CD8-positive, alpha-beta memory T cell (primary cell): ENCODE data around the gene CACNA1C. TPM values are rescaled to one million over a fixed set of nuclear protein-coding genes. Genes with fewer than 3 reads are reported as not detected.

Experiments used
- CTCF ChIA-PET: fragments of 350-600 bp; sonication (Branson Sonifier 250); formaldehyde crosslinking; loops from one replicate; lab custom pipeline; 2021; ENCODE audit warnings: antibody characterized with exemption; lab: Charles Lee
- POLR2A ChIA-PET: fragments of 350-600 bp; sonication (Branson Sonifier 250); formaldehyde crosslinking; loops from one replicate; lab custom pipeline; 2021; ENCODE audit warnings: antibody characterized with exemption; lab: Charles Lee
- DNase-seq, 5 donors: peaks; one replicate each; pipeline versions ENCODE4 v3.0.0 to v3.0.0-alpha.2; 2020 to 2022; ENCODE audit warnings: mixed read lengths in 1 of 5
- H3K27ac ChIP-seq: one replicate; pipeline ENCODE4 v1.7.0; 2013; ENCODE audit warnings: low read depth, mild to moderate bottlenecking, low read length, moderate library complexity
- H3K27me3 ChIP-seq: 2 replicates; pipeline ENCODE4 v1.7.0; 2013; ENCODE audit warnings: low read length, mild to moderate bottlenecking; ENCODE audit not compliant: insufficient read depth, poor library complexity, severe bottlenecking
- H3K36me3 ChIP-seq: 2 replicates; pipeline ENCODE4 v1.7.0; 2013; ENCODE audit warnings: mild to moderate bottlenecking, low read length, moderate library complexity; ENCODE audit not compliant: insufficient read depth
- H3K4me1 ChIP-seq: 2 replicates; pipeline ENCODE4 v1.7.0; 2013; ENCODE audit warnings: mild to moderate bottlenecking, low read length, moderate library complexity; ENCODE audit not compliant: insufficient read depth
- H3K4me3 ChIP-seq: 2 replicates; pipeline ENCODE4 v1.7.0; 2013; ENCODE audit warnings: mild to moderate bottlenecking, low read length
- H3K9me3 ChIP-seq: 2 replicates; pipeline ENCODE4 v1.7.0; 2013; ENCODE audit warnings: mild to moderate bottlenecking, low read length
- H3K27ac Mint-ChIP-seq, 8 donors: one replicate each; pipeline ENCODE4 v1.8.0; 2020 to 2021; ENCODE audit warnings: mixed read lengths in 8 of 8, mild to moderate bottlenecking in 6 of 8, inconsistent platforms in 3 of 8, moderate library complexity in 3 of 8
- H3K27me3 Mint-ChIP-seq, 2 donors: one replicate each; pipeline ENCODE4 v1.8.0; 2020 to 2021; ENCODE audit warnings: mixed read lengths in 2 of 2, mild to moderate bottlenecking in 1 of 2, moderate library complexity in 1 of 2
- H3K36me3 Mint-ChIP-seq, 3 donors: one replicate each; pipeline ENCODE4 v1.8.0; 2020 to 2021; ENCODE audit warnings: mixed read lengths in 3 of 3, inconsistent platforms in 1 of 3, mild to moderate bottlenecking in 1 of 3
- H3K4me1 Mint-ChIP-seq, 3 donors: one replicate each; pipeline ENCODE4 v1.8.0; 2020 to 2021; ENCODE audit warnings: mixed read lengths in 3 of 3, inconsistent platforms in 1 of 3, mild to moderate bottlenecking in 1 of 3
- H3K4me3 Mint-ChIP-seq, 7 donors: one replicate each; pipeline ENCODE4 v1.8.0; 2020 to 2021; ENCODE audit warnings: mixed read lengths in 7 of 7, mild to moderate bottlenecking in 6 of 7, moderate library complexity in 4 of 7, inconsistent platforms in 2 of 7
- H3K9me3 Mint-ChIP-seq, 5 donors: one replicate each; pipeline ENCODE4 v1.8.0; 2020 to 2022; ENCODE audit warnings: mixed read lengths in 5 of 5, mild to moderate bottlenecking in 3 of 5, moderate library complexity in 2 of 5, inconsistent platforms in 1 of 5
- polyA plus RNA-seq: library from polyadenylated mRNA; unstranded; fragments of 300-500 nt; fragmentation: Illumina TruSeq; gene quantifications from one replicate; pipeline ENCODE4 v1.2.3, GENCODE V29; 2021
- total RNA-seq, 2 experiments: library from RNA; stranded (reverse); gene quantifications; one replicate each; pipeline ENCODE4 v1.2.3, GENCODE V29; 2021

Gene CACNA1C
- total and polyA plus RNA-seq, 3 experiments from 2014 or later: 0.04 to 0.10 (median 0.04) TPM

DNA sequence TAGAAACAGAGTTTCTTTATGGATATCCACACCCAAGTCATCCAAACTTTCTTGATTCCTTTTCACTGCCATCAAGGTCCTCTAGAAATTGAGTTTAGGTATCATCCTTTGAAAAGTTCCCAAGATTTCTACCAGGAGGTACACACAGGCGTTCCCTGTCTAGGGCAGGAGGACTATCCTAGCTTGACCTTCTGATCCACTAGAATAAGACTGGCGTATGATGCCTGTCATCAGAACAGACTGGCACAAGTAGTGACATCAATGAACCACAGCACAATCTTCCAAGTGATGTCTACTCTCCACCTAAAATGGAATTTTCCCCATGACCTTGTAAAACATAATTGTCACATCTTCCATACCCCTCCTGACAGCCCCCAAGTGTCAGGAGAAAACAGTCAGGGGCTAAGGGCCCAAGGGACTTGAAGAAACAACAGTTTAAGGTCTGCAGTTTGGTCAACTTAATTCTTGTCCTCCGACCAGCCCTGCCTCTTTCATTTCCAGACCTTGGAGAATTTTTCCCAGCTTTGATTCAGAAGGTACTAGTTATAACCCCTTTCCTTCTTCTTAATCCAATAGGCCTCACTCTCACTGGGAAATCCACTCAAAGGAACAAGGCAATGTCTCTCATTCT is 641.3 kb downstream of the CACNA1C start:
- Histone ChIP-seq H3K4me3 (no peak overlapping the region), H3K4me1 (peaks cover 26% of the 10 kb centered on the region), H3K27me3 (no peaks in the 10 kb centered on the region), H3K9me3 (no peaks in the 10 kb centered on the region), H3K36me3 (no peaks in the 10 kb centered on the region), H3K27ac (no peak overlapping the region)
- H3K9me3 Mint-ChIP-seq: no peaks in the 10 kb centered on the region
- peak overlapping the region in 2 of 8 donors; percentile 24 to 59 for H3K27ac Mint-ChIP-seq
- H3K4me1 Mint-ChIP-seq: peaks cover 34 to 43% (median 42%) of the 10 kb centered on the region in 3 donors
- H3K36me3 Mint-ChIP-seq: peaks cover 0 to 11% (median 4%) of the 10 kb centered on the region in 3 donors
- peaks cover 19 to 40% of the 10 kb centered on the region in 2 donors for H3K27me3 Mint-ChIP-seq
- no peak for DNase-seq
- CTCF ChIA-PET: interaction anchor here (1.6 to 3.3 kb wide), 3 partner anchors 11 to 102 kb away, joined by 3 to 17 read pairs (median 8); no protein-coding TSS in a partner anchor
- H3K4me3 Mint-ChIP-seq: peak overlapping the region in 5 of 7 donors; percentile 72 to 95 (median 75)
- POLR2A ChIA-PET: no interaction called here

- POLR2A ChIA-PET: no interaction called here
- peaks cover 17 to 24% (median 22%) of the 10 kb centered on the region in 3 donors for H3K4me1 Mint-ChIP-seq
Observed at GRCh38 chr12:2696136-2696535, 643.3 kb downstream of the CACNA1C start.

DNA sequence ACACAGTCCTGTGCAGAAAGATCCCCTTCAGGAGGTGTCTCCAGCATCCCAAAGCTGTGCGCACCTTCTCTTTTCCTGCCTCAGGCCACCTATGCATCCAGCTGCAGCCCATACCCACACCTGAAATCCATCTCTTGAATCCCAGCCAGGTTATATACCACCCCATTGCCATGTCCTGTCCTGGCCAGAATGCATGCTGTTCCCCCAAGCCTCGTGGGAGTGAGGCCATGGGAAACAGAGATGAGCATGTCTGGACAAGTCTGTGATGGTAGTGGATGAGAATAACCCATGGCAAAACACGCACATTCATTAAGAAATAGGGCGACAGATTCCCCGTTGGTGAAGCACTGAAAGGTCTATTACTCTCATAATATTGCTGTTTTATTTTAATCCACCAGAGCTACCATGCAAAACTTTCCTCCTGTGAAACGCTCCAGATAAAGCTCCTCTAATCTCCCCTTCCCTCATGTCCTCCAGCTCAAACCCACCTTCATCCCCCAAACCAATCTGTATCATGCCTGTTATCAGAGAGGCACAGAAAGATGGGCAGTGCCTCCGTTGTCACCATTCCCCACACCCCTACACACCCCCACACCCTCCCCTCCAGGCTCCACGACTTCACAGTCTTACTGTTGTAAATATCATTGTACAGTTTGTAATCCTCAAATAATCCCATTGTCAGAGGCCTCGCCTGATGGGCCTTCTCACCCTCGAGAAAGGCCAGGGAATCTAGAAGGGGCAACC is 644.4 kb downstream of the CACNA1C start:
- Histone ChIP-seq H3K4me3 (no peak overlapping the region), H3K27ac (no peak overlapping the region), H3K36me3 (no peaks in the 10 kb centered on the region), H3K9me3 (no peaks in the 10 kb centered on the region), H3K27me3 (no peaks in the 10 kb centered on the region), H3K4me1 (peaks cover 13% of the 10 kb centered on the region)
- Mint-ChIP-seq H3K27ac (peak overlapping the region in 1 of 8 donors; percentile 1), H3K4me3 (no peak overlapping the region), H3K36me3 (peaks cover 0 to 6% (median under 1%) of the 10 kb centered on the region in 3 donors), H3K9me3 (peaks cover 0 to 2% (median 0%) of the 10 kb centered on the region in 5 donors), H3K27me3 (peaks cover 19 to 52% of the 10 kb centered on the region in 2 donors), H3K4me1 (peaks cover 11 to 17% (median 15%) of the 10 kb centered on the region in 3 donors)
- no peak for DNase-seq
- ChIA-PET CTCF (no interaction called here), POLR2A (no interaction called here)

More at GRCh38 chr12:2696136-2696535, 643.3 kb downstream of the CACNA1C start:
- Histone ChIP-seq H3K4me3 (no peak overlapping the region), H3K27ac (no peak overlapping the region), H3K36me3 (no peaks in the 10 kb centered on the region), H3K4me1 (peaks cover 15% of the 10 kb centered on the region), H3K27me3 (no peaks in the 10 kb centered on the region), H3K9me3 (no peaks in the 10 kb centered on the region)
- CTCF ChIA-PET: no interaction called here
- Mint-ChIP-seq H3K27ac (no peak overlapping the region), H3K27me3 (peaks cover 21 to 48% of the 10 kb centered on the region in 2 donors), H3K9me3 (peaks cover 0 to 2% (median 0%) of the 10 kb centered on the region in 5 donors), H3K4me3 (peak overlapping the region in 1 of 7 donors; percentile 32), H3K36me3 (peaks cover 0 to 6% (median 6%) of the 10 kb centered on the region in 3 donors)
- DNase-seq: no peak

GRCh38 chr12:2698566-2698965 is 645.8 kb downstream of the CACNA1C start:
- ChIA-PET POLR2A (no interaction called here), CTCF (no interaction called here)
- H3K4me3 Mint-ChIP-seq: no peak overlapping the region
- Histone ChIP-seq H3K27me3 (no peaks in the 10 kb centered on the region), H3K36me3 (no peaks in the 10 kb centered on the region), H3K4me3 (no peak overlapping the region), H3K9me3 (no peaks in the 10 kb centered on the region), H3K4me1 (no peaks in the 10 kb centered on the region), H3K27ac (no peak overlapping the region)
- H3K27me3 Mint-ChIP-seq: peaks cover 26 to 57% of the 10 kb centered on the region in 2 donors
- H3K36me3 Mint-ChIP-seq: peaks cover 0 to 6% (median 0%) of the 10 kb centered on the region in 3 donors
- peaks cover 2 to 3% (median 3%) of the 10 kb centered on the region in 3 donors for H3K4me1 Mint-ChIP-seq
- H3K27ac Mint-ChIP-seq: no peak overlapping the region
- no peak for DNase-seq
- H3K9me3 Mint-ChIP-seq: peaks cover 0 to 2% (median 0%) of the 10 kb centered on the region in 5 donors

GRCh38 chr12:2710701-2711100 is 657.9 kb downstream of the CACNA1C start:
- POLR2A ChIA-PET: no interaction called here
- Histone ChIP-seq H3K4me3 (no peak overlapping the region), H3K27ac (no peak overlapping the region), H3K36me3 (no peaks in the 10 kb centered on the region), H3K4me1 (no peaks in the 10 kb centered on the region), H3K9me3 (no peaks in the 10 kb centered on the region), H3K27me3 (no peaks in the 10 kb centered on the region)
- peaks cover 18 to 27% (median 25%) of the 10 kb centered on the region in 5 donors for H3K9me3 Mint-ChIP-seq
- DNase-seq: no peak
- CTCF ChIA-PET: no interaction called here
- no peak overlapping the region for H3K4me3 Mint-ChIP-seq
- no peak overlapping the region for H3K27ac Mint-ChIP-seq
- H3K36me3 Mint-ChIP-seq: peaks cover 0 to 15% (median 4%) of the 10 kb centered on the region in 3 donors
- peaks cover 10 to 49% of the 10 kb centered on the region in 2 donors for H3K27me3 Mint-ChIP-seq
- H3K4me1 Mint-ChIP-seq: no peaks in the 10 kb centered on the region

DNA sequence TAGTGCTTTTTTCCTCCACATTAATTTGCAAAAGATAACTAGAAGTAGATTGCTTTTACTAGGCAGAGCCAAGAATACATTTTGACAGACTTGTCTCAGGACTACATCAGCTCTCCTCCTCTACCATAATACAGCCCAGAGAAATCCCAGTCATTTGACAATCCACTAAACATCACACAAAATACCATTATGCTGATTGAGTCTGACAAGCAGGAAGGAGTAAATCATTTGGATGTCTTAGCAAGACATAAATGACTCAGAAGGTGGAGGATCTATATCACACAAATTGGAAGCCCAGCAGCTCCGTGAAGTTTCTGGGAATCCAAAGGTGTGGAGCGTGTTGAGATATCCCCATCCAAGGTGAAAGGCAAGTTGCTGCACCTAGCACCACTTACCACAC is 666.6 kb downstream of the CACNA1C start:
- peaks cover 7 to 35% of the 10 kb centered on the region in 2 donors for H3K27me3 Mint-ChIP-seq
- H3K9me3 ChIP-seq: no peaks in the 10 kb centered on the region
- H3K27ac ChIP-seq: no peak overlapping the region
- H3K4me3 Mint-ChIP-seq: no peak overlapping the region
- DNase-seq: no peak
- no peaks in the 10 kb centered on the region for H3K4me1 ChIP-seq
- no peaks in the 10 kb centered on the region for H3K36me3 Mint-ChIP-seq
- CTCF ChIA-PET: no interaction called here
- no peak overlapping the region for H3K4me3 ChIP-seq
- POLR2A ChIA-PET: no interaction called here
- H3K9me3 Mint-ChIP-seq: no peaks in the 10 kb centered on the region
- H3K36me3 ChIP-seq: no peaks in the 10 kb centered on the region
- no peak overlapping the region for H3K27ac Mint-ChIP-seq
- H3K4me1 Mint-ChIP-seq: no peaks in the 10 kb centered on the region
- H3K27me3 ChIP-seq: no peaks in the 10 kb centered on the region

DNA sequence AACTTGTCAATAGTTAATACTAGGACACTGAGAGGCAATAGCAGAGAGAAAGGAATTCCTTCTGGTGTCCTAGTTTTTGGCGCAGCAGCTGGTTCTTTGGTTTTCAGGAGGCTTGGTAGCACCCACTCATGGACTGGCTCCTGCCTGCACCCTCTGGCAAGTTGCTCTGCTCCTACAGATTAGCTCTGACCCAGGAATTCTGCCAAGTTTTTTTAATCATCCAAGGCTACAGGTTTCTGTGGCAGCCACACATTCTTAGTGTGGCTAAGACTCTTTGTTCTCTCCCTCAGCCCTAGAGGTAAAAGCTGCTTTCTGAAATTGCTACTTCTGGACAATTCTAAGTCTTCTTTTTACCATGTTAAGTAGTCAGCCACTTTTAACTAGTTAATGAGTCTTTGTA is 670.0 kb downstream of the CACNA1C start:
- Histone ChIP-seq H3K36me3 (no peaks in the 10 kb centered on the region), H3K27ac (no peak overlapping the region), H3K27me3 (no peaks in the 10 kb centered on the region), H3K9me3 (no peaks in the 10 kb centered on the region), H3K4me3 (no peak overlapping the region), H3K4me1 (no peaks in the 10 kb centered on the region)
- Mint-ChIP-seq H3K36me3 (no peaks in the 10 kb centered on the region), H3K9me3 (no peaks in the 10 kb centered on the region), H3K27me3 (peaks cover 2 to 18% of the 10 kb centered on the region in 2 donors), H3K4me1 (no peaks in the 10 kb centered on the region), H3K27ac (no peak overlapping the region), H3K4me3 (no peak overlapping the region)
- ChIA-PET POLR2A (no interaction called here), CTCF (no interaction called here)
- no peak for DNase-seq

DNA sequence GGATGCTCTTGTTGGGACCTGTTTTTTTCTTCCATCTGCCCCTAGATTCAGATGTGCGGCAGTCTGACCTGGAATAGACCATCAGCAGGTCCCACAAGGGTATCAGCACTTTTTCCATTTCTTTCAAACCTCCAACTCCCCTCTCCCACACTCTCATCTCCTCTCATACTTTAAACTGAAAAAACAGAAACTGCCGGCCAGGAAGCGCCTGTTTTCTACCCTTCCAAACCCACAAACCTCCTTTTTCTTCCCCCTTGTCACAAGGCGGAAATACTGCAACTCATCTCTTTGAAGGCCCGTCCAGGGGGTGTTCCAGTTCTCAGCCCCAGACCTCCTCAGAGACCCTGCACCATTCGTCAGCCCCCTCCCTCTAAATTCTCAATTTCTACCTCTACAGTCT is 679.5 kb downstream of the CACNA1C start:
- no peak for DNase-seq
- Histone ChIP-seq H3K27me3 (peaks cover 6% of the 10 kb centered on the region), H3K27ac (no peak overlapping the region), H3K4me3 (no peak overlapping the region), H3K4me1 (no peaks in the 10 kb centered on the region), H3K9me3 (no peaks in the 10 kb centered on the region), H3K36me3 (no peaks in the 10 kb centered on the region)
- POLR2A ChIA-PET: no interaction called here
- peaks cover 0 to 1% (median 0%) of the 10 kb centered on the region in 5 donors for H3K9me3 Mint-ChIP-seq
- peaks cover 15 to 62% of the 10 kb centered on the region in 2 donors for H3K27me3 Mint-ChIP-seq
- peak overlapping the region in 1 of 7 donors; percentile 6 for H3K4me3 Mint-ChIP-seq
- H3K27ac Mint-ChIP-seq: peak overlapping the region in 4 of 8 donors; percentile 1 to 66 (median 48)
- H3K4me1 Mint-ChIP-seq: peaks cover 8 to 9% (median 9%) of the 10 kb centered on the region in 3 donors
- peaks cover 0 to 4% (median 0%) of the 10 kb centered on the region in 3 donors for H3K36me3 Mint-ChIP-seq
- CTCF ChIA-PET: no interaction called here
